HepG2 (cell line): ENCODE measurements around the gene ARHGAP12. TPM values are rescaled to one million over a fixed set of nuclear protein-coding genes. Genes with fewer than 3 reads are reported as not detected.

Source experiments
- HOXD1 ChIP-seq: sonication (generic); formaldehyde crosslinking; IDR thresholded peaks from 2 replicates; pipeline ENCODE4 v1.5.0; 2020; ENCODE audit warnings: missing genetic modification reagents
- MLLT10 ChIP-seq: sonication (generic); formaldehyde crosslinking; IDR thresholded peaks from 2 replicates; pipeline ENCODE4 v1.4.0; 2020; ENCODE audit warnings: missing genetic modification reagents
- SNRNP70 ChIP-seq: fragments of 200-400 bp; formaldehyde crosslinking; IDR thresholded peaks from 2 replicates; pipeline ENCODE4 v1.6.1; 2017; ENCODE audit warnings: mild to moderate bottlenecking, low read depth, low read length, moderate library complexity
- TBL1XR1 ChIP-seq: fragments of 150-350 bp; IDR thresholded peaks from 2 replicates; pipeline ENCODE4 v1.6.1; 2014; ENCODE audit warnings: borderline replicate concordance, low read length; ENCODE audit not compliant: partially characterized antibody
- TSC22D2 ChIP-seq: sonication (generic); formaldehyde crosslinking; IDR thresholded peaks from 2 replicates; pipeline ENCODE4 v1.5.1; 2020; ENCODE audit warnings: missing genetic modification reagents, mild to moderate bottlenecking, borderline replicate concordance
- ZBTB8A ChIP-seq: sonication (generic); formaldehyde crosslinking; IDR thresholded peaks from 2 replicates; pipeline ENCODE4 v1.4.0; 2020; ENCODE audit warnings: mild to moderate bottlenecking, low read depth, missing genetic modification reagents, borderline replicate concordance
- ZEB1 ChIP-seq: IDR thresholded peaks from 2 replicates; pipeline ENCODE4 v1.6.1; 2012; ENCODE audit warnings: mild to moderate bottlenecking, low read depth, inconsistent platforms; ENCODE audit not compliant: insufficient replicate concordance
- ZNF326 ChIP-seq: sonication (generic); formaldehyde crosslinking; IDR thresholded peaks from 2 replicates; pipeline ENCODE4 v1.4.0; 2020; ENCODE audit warnings: missing genetic modification reagents, borderline replicate concordance
- ZNF350 ChIP-seq: sonication (generic); formaldehyde crosslinking; IDR thresholded peaks from 2 replicates; pipeline ENCODE4 v1.4.0; 2020; ENCODE audit warnings: mild to moderate bottlenecking, low read depth, missing genetic modification reagents, borderline replicate concordance
- ZNF44 ChIP-seq: sonication (generic); formaldehyde crosslinking; IDR thresholded peaks from 2 replicates; pipeline ENCODE4 v1.5.1; 2020; ENCODE audit warnings: mild to moderate bottlenecking, missing genetic modification reagents
- ZNF550 ChIP-seq: sonication (generic); formaldehyde crosslinking; IDR thresholded peaks from 2 replicates; pipeline ENCODE4 v1.4.0; 2020; ENCODE audit warnings: mild to moderate bottlenecking, missing genetic modification reagents, borderline replicate concordance
- ZNF562 ChIP-seq: sonication (generic); formaldehyde crosslinking; IDR thresholded peaks from 2 replicates; pipeline ENCODE4 v1.8.0; 2022; ENCODE audit warnings: missing genetic modification reagents, borderline replicate concordance
- ZNF841 ChIP-seq: sonication (generic); formaldehyde crosslinking; IDR thresholded peaks from 2 replicates; pipeline ENCODE4 v1.8.1; 2023; ENCODE audit warnings: missing genetic modification reagents, borderline replicate concordance
- polyA plus RNA-seq, 8 experiments: library from polyadenylated mRNA; depleted of rRNA in 3 of 8; stranded (reverse) in 7 of 8; unstranded in 1 of 8; fragments of >200 nt; fragmentation: Illumina TruSeq in 4 of 8; extraction: Trizol in 4 of 8; gene quantifications; 2 replicates each; pipeline versions ENCODE4 v1.2.1 to v1.2.3, GENCODE V29; 2011 to 2016; ENCODE audit warnings: low read depth in 4 of 8, missing spikeins in 1 of 8, mixed read lengths in 1 of 8; ENCODE audit not compliant: insufficient read depth in 1 of 8
- total RNA-seq, 5 experiments: library from RNA; depleted of rRNA; stranded (reverse); fragments of >200 nt; fragmentation: Illumina TruSeq; extraction: Trizol; gene quantifications; 2 replicates each; pipeline ENCODE4 v1.2.3, GENCODE V29; 2016; ENCODE audit warnings: low read depth in 1 of 5
- TF ChIP-seq, protein P1 (sequence below): sonication (generic); formaldehyde crosslinking; IDR thresholded peaks from 2 replicates; pipeline ENCODE4 v1.4.0; 2020; ENCODE audit warnings: missing genetic modification reagents
- TF ChIP-seq, protein P2 (sequence below), 2 experiments: fragments of 450-650 bp in 1 of 2; sonication (generic) in 1 of 2; formaldehyde crosslinking in 1 of 2; IDR thresholded peaks; 2 replicates each; pipeline versions ENCODE4 v1.6.1 to v1.8.0; 2016 to 2022; ENCODE audit warnings: antibody characterized with exemption in 1 of 2, mild to moderate bottlenecking in 1 of 2, missing genetic modification reagents in 1 of 2
- TF ChIP-seq, protein P3 (sequence below): sonication (generic); formaldehyde crosslinking; IDR thresholded peaks from 2 replicates; pipeline ENCODE4 v1.4.0; 2020; ENCODE audit warnings: low read depth, mild to moderate bottlenecking, missing genetic modification reagents

The ARHGAP12 gene
- total and polyA plus RNA-seq, 2 of the 13 experiments (the other 11 are each of a cell fraction or from before 2014, with no cell fraction given), result 25.0 to 54.6 TPM

DNA sequence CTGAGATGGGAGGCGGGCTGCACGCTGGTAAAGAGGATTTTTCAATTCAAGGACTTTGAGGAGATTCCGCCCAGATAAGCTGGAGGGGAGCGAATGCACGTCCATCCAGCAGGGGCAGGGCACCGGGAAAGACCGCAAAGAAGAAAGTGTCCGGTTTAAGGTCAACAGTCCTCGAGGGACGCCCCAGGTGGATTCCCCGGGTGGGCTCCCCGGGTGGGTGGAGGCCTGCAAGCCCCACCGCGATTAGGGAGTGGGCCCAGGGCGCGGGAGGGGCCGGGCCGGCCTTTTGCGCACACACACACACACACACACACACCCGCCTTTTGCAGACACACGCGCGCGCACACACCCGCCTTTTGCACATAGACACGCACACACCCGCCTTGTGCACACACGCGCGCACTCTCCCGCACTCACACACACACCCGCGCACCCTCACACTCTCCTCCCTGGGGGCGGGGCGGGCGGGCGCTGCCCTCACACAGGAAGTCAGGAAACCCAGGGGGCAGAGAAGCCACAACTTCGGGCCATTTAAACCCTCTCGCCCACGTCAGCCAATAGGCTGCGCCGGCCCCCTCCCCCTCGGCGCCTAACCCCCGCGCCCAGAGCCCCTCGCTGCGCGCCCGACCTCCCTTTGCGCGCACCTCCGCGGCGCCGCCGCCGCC is 615 bp downstream of the ARHGAP12 start (continued):
- TF ChIP-seq TBL1XR1 (no peak), ZNF841 (CRISPR knock-in tag) (no peak), MLLT10 (no peak), ZNF350 (CRISPR knock-in tag) (no peak; the same call in 1 of the 2 replicates), HOXD1 (CRISPR knock-in tag) (no peak), ZBTB8A (CRISPR knock-in tag) (no peak), SNRNP70 (no peak), ZNF550 (no peak), ZNF44 (CRISPR knock-in tag) (no peak), TSC22D2 (no peak), ZNF562 (no peak), ZEB1 (no peak), ZNF326 (CRISPR knock-in tag) (no peak)
- TF ChIP-seq, protein P1, sequence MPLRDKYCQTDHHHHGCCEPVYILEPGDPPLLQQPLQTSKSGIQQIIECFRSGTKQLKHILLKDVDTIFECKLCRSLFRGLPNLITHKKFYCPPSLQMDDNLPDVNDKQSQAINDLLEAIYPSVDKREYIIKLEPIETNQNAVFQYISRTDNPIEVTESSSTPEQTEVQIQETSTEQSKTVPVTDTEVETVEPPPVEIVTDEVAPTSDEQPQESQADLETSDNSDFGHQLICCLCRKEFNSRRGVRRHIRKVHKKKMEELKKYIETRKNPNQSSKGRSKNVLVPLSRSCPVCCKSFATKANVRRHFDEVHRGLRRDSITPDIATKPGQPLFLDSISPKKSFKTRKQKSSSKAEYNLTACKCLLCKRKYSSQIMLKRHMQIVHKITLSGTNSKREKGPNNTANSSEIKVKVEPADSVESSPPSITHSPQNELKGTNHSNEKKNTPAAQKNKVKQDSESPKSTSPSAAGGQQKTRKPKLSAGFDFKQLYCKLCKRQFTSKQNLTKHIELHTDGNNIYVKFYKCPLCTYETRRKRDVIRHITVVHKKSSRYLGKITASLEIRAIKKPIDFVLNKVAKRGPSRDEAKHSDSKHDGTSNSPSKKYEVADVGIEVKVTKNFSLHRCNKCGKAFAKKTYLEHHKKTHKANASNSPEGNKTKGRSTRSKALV (CRISPR knock-in tag), result no peak
- TF ChIP-seq, protein P2, sequence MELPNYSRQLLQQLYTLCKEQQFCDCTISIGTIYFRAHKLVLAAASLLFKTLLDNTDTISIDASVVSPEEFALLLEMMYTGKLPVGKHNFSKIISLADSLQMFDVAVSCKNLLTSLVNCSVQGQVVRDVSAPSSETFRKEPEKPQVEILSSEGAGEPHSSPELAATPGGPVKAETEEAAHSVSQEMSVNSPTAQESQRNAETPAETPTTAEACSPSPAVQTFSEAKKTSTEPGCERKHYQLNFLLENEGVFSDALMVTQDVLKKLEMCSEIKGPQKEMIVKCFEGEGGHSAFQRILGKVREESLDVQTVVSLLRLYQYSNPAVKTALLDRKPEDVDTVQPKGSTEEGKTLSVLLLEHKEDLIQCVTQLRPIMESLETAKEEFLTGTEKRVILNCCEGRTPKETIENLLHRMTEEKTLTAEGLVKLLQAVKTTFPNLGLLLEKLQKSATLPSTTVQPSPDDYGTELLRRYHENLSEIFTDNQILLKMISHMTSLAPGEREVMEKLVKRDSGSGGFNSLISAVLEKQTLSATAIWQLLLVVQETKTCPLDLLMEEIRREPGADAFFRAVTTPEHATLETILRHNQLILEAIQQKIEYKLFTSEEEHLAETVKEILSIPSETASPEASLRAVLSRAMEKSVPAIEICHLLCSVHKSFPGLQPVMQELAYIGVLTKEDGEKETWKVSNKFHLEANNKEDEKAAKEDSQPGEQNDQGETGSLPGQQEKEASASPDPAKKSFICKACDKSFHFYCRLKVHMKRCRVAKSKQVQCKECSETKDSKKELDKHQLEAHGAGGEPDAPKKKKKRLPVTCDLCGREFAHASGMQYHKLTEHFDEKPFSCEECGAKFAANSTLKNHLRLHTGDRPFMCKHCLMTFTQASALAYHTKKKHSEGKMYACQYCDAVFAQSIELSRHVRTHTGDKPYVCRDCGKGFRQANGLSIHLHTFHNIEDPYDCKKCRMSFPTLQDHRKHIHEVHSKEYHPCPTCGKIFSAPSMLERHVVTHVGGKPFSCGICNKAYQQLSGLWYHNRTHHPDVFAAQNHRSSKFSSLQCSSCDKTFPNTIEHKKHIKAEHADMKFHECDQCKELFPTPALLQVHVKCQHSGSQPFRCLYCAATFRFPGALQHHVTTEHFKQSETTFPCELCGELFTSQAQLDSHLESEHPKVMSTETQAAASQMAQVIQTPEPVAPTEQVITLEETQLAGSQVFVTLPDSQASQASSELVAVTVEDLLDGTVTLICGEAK (IDR thresholded peaks at IDR 0.05), result no peak
- TF ChIP-seq, protein P2 (CRISPR knock-in tag; IDR thresholded peaks at IDR 0.05), result no peak
- TF ChIP-seq, protein P3, sequence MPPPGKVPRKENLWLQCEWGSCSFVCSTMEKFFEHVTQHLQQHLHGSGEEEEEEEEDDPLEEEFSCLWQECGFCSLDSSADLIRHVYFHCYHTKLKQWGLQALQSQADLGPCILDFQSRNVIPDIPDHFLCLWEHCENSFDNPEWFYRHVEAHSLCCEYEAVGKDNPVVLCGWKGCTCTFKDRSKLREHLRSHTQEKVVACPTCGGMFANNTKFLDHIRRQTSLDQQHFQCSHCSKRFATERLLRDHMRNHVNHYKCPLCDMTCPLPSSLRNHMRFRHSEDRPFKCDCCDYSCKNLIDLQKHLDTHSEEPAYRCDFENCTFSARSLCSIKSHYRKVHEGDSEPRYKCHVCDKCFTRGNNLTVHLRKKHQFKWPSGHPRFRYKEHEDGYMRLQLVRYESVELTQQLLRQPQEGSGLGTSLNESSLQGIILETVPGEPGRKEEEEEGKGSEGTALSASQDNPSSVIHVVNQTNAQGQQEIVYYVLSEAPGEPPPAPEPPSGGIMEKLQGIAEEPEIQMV (CRISPR knock-in tag), result no peak
